Liver (tissue), 9 donors: Measurements from ENCODE around the gene GLOD4. TPM values are rescaled to one million over a fixed set of nuclear protein-coding genes. Genes with fewer than 3 reads are reported as not detected.

Experiments
- DNase-seq: peaks from one replicate; pipeline ENCODE4 v3.0.0-alpha.2; 2017; ENCODE audit warnings: low spot score
- H3K27ac ChIP-seq, 2 donors: one replicate each; pipeline ENCODE4 v1.7.0; 2013; ENCODE audit warnings: inconsistent platforms in 2 of 2, low read length in 2 of 2, control low read depth in 1 of 2, low read depth in 1 of 2, mild to moderate bottlenecking in 1 of 2
- H3K27me3 ChIP-seq, 4 donors: one replicate each; pipeline versions ENCODE4 v1.6.1 to v1.7.0; 2013; ENCODE audit warnings: low read length in 3 of 4, inconsistent platforms in 1 of 4, mild to moderate bottlenecking in 1 of 4, moderate library complexity in 1 of 4; ENCODE audit not compliant: control insufficient read depth in 4 of 4, insufficient read depth in 4 of 4
- H3K36me3 ChIP-seq, 4 donors: one replicate each; pipeline versions ENCODE4 v1.6.1 to v1.7.0; 2013; ENCODE audit warnings: low read length in 3 of 4, mild to moderate bottlenecking in 3 of 4, low read depth in 1 of 4, moderate library complexity in 1 of 4; ENCODE audit not compliant: control insufficient read depth in 4 of 4, insufficient read depth in 3 of 4
- H3K4me1 ChIP-seq, 4 donors: one replicate each; pipeline versions ENCODE4 v1.6.1 to v1.7.0; 2013; ENCODE audit warnings: low read length in 3 of 4, mild to moderate bottlenecking in 3 of 4, moderate library complexity in 1 of 4; ENCODE audit not compliant: control insufficient read depth in 4 of 4, insufficient read depth in 4 of 4
- H3K4me3 ChIP-seq, 3 donors: one replicate each; pipeline versions ENCODE4 v1.6.1 to v1.7.0; 2013; ENCODE audit warnings: low read length in 3 of 3, control low read depth in 1 of 3, low read depth in 1 of 3, mild to moderate bottlenecking in 1 of 3
- H3K9ac ChIP-seq, 2 donors: one replicate each; pipeline ENCODE4 v1.7.0; 2013; ENCODE audit warnings: low read length in 2 of 2, mild to moderate bottlenecking in 2 of 2, moderate library complexity in 2 of 2, control low read depth in 1 of 2, low read depth in 1 of 2
- H3K9me3 ChIP-seq, 4 donors: one replicate each; pipeline versions ENCODE4 v1.6.1 to v1.7.0; 2013; ENCODE audit warnings: low read length in 3 of 4; ENCODE audit not compliant: control insufficient read depth in 4 of 4
- ATF3 ChIP-seq: IDR thresholded peaks from 2 replicates; pipeline ENCODE4 v1.6.1; 2016; ENCODE audit warnings: antibody characterized with exemption
- FOXA1 ChIP-seq: IDR thresholded peaks from 2 replicates; pipeline ENCODE4 v1.6.1; 2016; ENCODE audit warnings: antibody characterized with exemption
- FOXA2 ChIP-seq: IDR thresholded peaks from 2 replicates; pipeline ENCODE4 v1.6.1; 2016; ENCODE audit warnings: antibody characterized with exemption
- GABPA ChIP-seq, 2 donors: IDR thresholded peaks in 1 of 2; conservative IDR thresholded peaks in 1 of 2; 2 replicates each; pipeline ENCODE4 v1.6.1; 2016; ENCODE audit warnings: antibody characterized with exemption in 2 of 2, mild to moderate bottlenecking in 1 of 2, moderate library complexity in 1 of 2
- HNF4A ChIP-seq, 2 donors: conservative IDR thresholded peaks; 2 replicates each; pipeline ENCODE4 v1.6.1; 2016; ENCODE audit warnings: antibody characterized with exemption in 2 of 2, mild to moderate bottlenecking in 2 of 2
- HNF4G ChIP-seq: IDR thresholded peaks from 2 replicates; pipeline ENCODE4 v1.6.1; 2016; ENCODE audit warnings: antibody characterized with exemption
- JUND ChIP-seq, 2 donors: IDR thresholded peaks; 2 replicates each; pipeline ENCODE4 v1.6.1; 2016; ENCODE audit warnings: antibody characterized with exemption in 2 of 2
- NR2F2 ChIP-seq: IDR thresholded peaks from 2 replicates; pipeline ENCODE4 v1.6.1; 2016; ENCODE audit warnings: antibody characterized with exemption
- RAD21 ChIP-seq, 2 donors: IDR thresholded peaks; 2 replicates each; pipeline ENCODE4 v1.6.1; 2016; ENCODE audit warnings: antibody characterized with exemption in 2 of 2, mild to moderate bottlenecking in 2 of 2
- RXRA ChIP-seq, 2 donors: IDR thresholded peaks; 2 replicates each; pipeline ENCODE4 v1.6.1; 2017 to 2018; ENCODE audit warnings: antibody characterized with exemption in 2 of 2, mild to moderate bottlenecking in 1 of 2
- SP1 ChIP-seq: IDR thresholded peaks from 2 replicates; pipeline ENCODE4 v1.6.1; 2018; ENCODE audit warnings: antibody characterized with exemption, mild to moderate bottlenecking
- ZBTB33 ChIP-seq: IDR thresholded peaks from 2 replicates; pipeline ENCODE4 v1.6.1; 2016; ENCODE audit warnings: antibody characterized with exemption
- WGBS: extraction: QIAGEN DNeasy Blood & Tissue Kit; methylation state at CpG from one replicate; pipeline ENCODE4 v1.1.7; 2013; 5-methylcytosine and 5-hydroxymethylcytosine counted together
- polyA plus RNA-seq, 2 donors: library from polyadenylated mRNA; stranded (reverse) in 1 of 2; unstranded in 1 of 2; fragments of 200-250 nt in 1 of 2; fragments of >200 nt in 1 of 2; fragmentation: Nextera tagmentation in 1 of 2; extraction: Ambion mirVana in 1 of 2; gene quantifications; one replicate each; pipeline versions ENCODE4 v1.2.1 to v1.2.3, GENCODE V29; 2013 to 2015
- total RNA-seq, 2 donors: library from RNA; depleted of rRNA; stranded (reverse); fragments of >200 nt; gene quantifications; one replicate each; pipeline ENCODE4 v1.2.3, GENCODE V29; 2014
- donor health status: healthy.
- donor health status: healthy.
- donor health status: healthy.
- donor health status: healthy.
- donor health status: healthy.

The GLOD4 gene
- total and polyA plus RNA-seq, 4 donors: 26.1 to 50.5 (median 39.0) TPM

- H3K36me3 ChIP-seq: peaks cover 0 to 4% (median 1%) of the 10 kb centered on the region in 4 donors
- no peak overlapping the region for H3K4me3 ChIP-seq
- no peak for DNase-seq
- no peak overlapping the region for H3K27ac ChIP-seq
- no peaks in the 10 kb centered on the region for H3K9me3 ChIP-seq
- 84% methylated on average over 29 of the region's 29 CpGs for WGBS
- H3K4me1 ChIP-seq: no peaks in the 10 kb centered on the region
- H3K27me3 ChIP-seq: no peaks in the 10 kb centered on the region
- H3K9ac ChIP-seq: no peak overlapping the region
- no peak for TF ChIP-seq ATF3
- TF ChIP-seq HNF4A (conservative IDR thresholded peaks at IDR 0.05): no peak
- TF ChIP-seq FOXA2: no peak
- TF ChIP-seq ZBTB33: no peak
- no peak for TF ChIP-seq HNF4G
- no peak for TF ChIP-seq RXRA (IDR thresholded peaks at IDR 0.05)
- TF ChIP-seq FOXA1: no peak
These were observed 29.1 kb upstream of the GLOD4 start for GRCh38 chr17:811051-811784.

GRCh38 chr17:807523-808294 lies 25.6 kb upstream of the GLOD4 start:
- WGBS: 89% methylated on average over 28 of the region's 28 CpGs
- Histone ChIP-seq H3K27me3 (no peaks in the 10 kb centered on the region), H3K36me3 (no peaks in the 10 kb centered on the region), H3K27ac (no peak overlapping the region), H3K9ac (no peak overlapping the region), H3K9me3 (no peaks in the 10 kb centered on the region), H3K4me1 (no peaks in the 10 kb centered on the region), H3K4me3 (no peak overlapping the region)
- DNase-seq: no peak
- TF ChIP-seq JUND (IDR thresholded peaks at IDR 0.05) (no peak), ATF3 (no peak), RXRA (IDR thresholded peaks at IDR 0.05) (no peak), NR2F2 (no peak), SP1 (no peak)

- H3K27me3 ChIP-seq: no peaks in the 10 kb centered on the region
- no peak overlapping the region for H3K27ac ChIP-seq
- H3K4me3 ChIP-seq: no peak overlapping the region
- H3K4me1 ChIP-seq: no peaks in the 10 kb centered on the region
- H3K9ac ChIP-seq: no peak overlapping the region
- 88% methylated on average over 33 of the region's 33 CpGs for WGBS
- no peaks in the 10 kb centered on the region for H3K9me3 ChIP-seq
- DNase-seq: no peak
- H3K36me3 ChIP-seq: no peaks in the 10 kb centered on the region
- no peak for TF ChIP-seq RAD21 (IDR thresholded peaks at IDR 0.05)
- no peak for TF ChIP-seq GABPA (IDR thresholded peaks at IDR 0.05 in 1 of 2, conservative IDR thresholded peaks at IDR 0.05 in 1 of 2)
- no peak for TF ChIP-seq JUND (IDR thresholded peaks at IDR 0.05)
These were observed 24.9 kb upstream of the GLOD4 start for GRCh38 chr17:806781-807522.
